Measurements from ENCODE around the gene ANKRD52. TPM values are rescaled to one million over a fixed set of nuclear protein-coding genes. Genes with fewer than 3 reads are reported as not detected.
A peak's percentile ranks its signal among the peaks of the same experiment; 100 is the strongest.

The ANKRD52 gene
- total and polyA plus RNA-seq, 9 of the 15 experiments (the other 6 are each of a cell fraction or from before 2014, with no cell fraction given): 0.52 to 46.8 (median 7.9) TPM

DNA sequence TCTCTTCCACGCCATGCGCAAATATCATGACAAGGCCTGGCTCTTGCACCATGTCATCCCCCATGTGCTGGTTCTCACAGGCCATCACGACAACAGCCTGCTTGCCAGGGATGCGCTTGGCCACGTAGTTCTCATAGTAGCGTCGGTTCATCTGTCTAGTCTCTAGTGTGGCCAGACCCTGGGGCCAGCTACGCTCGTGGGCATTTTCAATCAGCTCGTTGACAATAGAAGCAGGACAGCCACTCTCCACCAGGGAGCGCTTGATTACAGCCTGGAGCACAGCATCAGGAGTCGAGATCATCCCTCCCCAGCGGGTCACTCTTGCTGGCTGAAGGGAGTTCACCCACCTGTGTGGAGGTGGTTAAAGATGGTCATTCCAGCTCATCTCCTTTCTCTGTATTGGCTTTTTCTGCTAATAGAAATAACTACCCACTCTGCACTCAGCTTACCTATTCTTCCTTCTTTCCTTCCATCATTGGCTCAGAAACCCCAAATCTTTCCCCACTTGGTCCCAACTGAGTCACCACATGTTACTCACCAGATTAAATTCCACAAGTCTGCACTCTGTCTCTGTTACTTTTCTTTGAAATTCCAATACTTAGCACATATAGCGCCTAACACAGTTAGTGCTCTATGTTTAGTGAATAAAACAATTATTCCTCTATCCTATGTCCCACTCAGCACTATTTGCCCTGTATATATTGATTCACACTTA lies 51.6 kb downstream of the ANKRD52 start (continued):
- no peak for TF ChIP-seq TSHZ1 (CRISPR knock-in tag; IDR thresholded peaks at IDR 0.05)

DNA sequence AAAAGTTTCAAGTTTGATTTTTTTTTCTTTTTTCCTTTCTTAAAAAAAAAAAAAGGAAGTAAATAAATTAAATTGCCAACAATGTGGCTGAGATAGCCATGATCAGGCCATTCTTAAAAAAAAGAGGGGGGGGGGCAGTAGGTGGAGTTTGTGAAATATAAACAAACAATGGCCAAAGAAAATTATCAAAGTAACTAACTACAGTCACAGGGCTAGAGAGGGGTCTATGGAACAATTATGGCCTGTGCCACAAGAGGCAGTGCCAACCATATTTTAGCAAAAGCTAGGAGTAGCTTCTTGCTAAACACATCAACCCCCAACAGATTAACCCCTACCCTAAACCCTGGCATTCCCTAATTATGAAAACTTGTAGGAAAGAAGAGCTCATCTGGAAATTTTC lies 52.7 kb downstream of the ANKRD52 start:
- Histone ChIP-seq H4K20me1 (replicated peaks; ENCODE audit: control insufficient read depth, insufficient read depth, low read length) (no peaks in the 10 kb centered on the region), H3K9me3 (replicated peaks; ENCODE audit: control insufficient read depth, insufficient read depth, low read depth, low read length) (no peaks in the 10 kb centered on the region), H2AFZ (ENCODE audit: low read depth, low read length) (no peak overlapping the region), H3K9me1 (ENCODE audit: control insufficient read depth, insufficient read depth, low read length) (no peaks in the 10 kb centered on the region), H3K9ac (ENCODE audit: insufficient read depth in 1 of 2, low read depth in 2 of 2, low read length in 2 of 2) (peak overlapping the region in 1 of 2 experiments; percentile 5; a peak in 2 of 4 replicates), H3K4me3 (no peak overlapping the region), H3K4me1 (replicated peaks in 1 of 2; ENCODE audit: control insufficient read depth in 2 of 2, insufficient read depth in 2 of 2, low read length in 2 of 2) (peaks cover 2 to 25% of the 10 kb centered on the region in 2 experiments; a peak in 3 of 5 replicates), H3K27ac (ENCODE audit: extremely low read depth, low read depth, low read length) (peak overlapping the region; percentile 64; the same call in 1 of the 3 replicates), H3K36me3 (ENCODE audit: control insufficient read depth, insufficient read depth, low read length) (peaks cover 48% of the 10 kb centered on the region), H3K4me2 (ENCODE audit: insufficient read depth, low read length) (no peak overlapping the region), H3K27me3 (ENCODE audit: control insufficient read depth in 2 of 2, insufficient read depth in 2 of 2, low read length in 2 of 2) (no peaks in the 10 kb centered on the region), H3K79me2 (ENCODE audit: control insufficient read depth, insufficient read depth, low read length) (no peaks in the 10 kb centered on the region)
- no peak; the same call in 2 of the 3 replicates for ATAC-seq
- no peak for DNase-seq (ENCODE audit: extremely low read depth in 1 of 4, low spot score in 3 of 4)
- no TSS peak for BruUV-seq (replicated peaks)
- in situ Hi-C loops (cut with MboI) (no loop called here), intact Hi-C loops (cut with micrococcal nuclease) (no loop called here)
- ChIA-PET CTCF (ENCODE audit: low intra/inter-chr PET ratio) (interaction anchor here (0.6 to 2.1 kb wide), 3 partner anchors 15 to 855 kb away, joined by 4 to 9 read pairs (median 4); partner anchors contain the start of gene NABP2), POLR2A (interaction anchor here (0.8 to 6.3 kb wide), 7 partner anchors 13 to 110 kb away, joined by 3 to 68 read pairs (median 3); partner anchors contain the start of genes ANKRD52, CNPY2, ESYT1 and RNF41)
- no peak for FAIRE-seq
- TF ChIP-seq KLF10 (CRISPR knock-in tag; IDR thresholded peaks at IDR 0.05) (no peak), FOXK2 (conservative IDR thresholded peaks at IDR 0.05 in 1 of 2, IDR thresholded peaks at IDR 0.05 in 1 of 2; ENCODE audit: low read depth in 2 of 2) (0 out of 4 replicates have a peak, but pooled peaks of 1 of the 2 experiments have one; percentile 25), EHMT2 (IDR thresholded peaks at IDR 0.05) (no peak), MLX (CRISPR knock-in tag; conservative IDR thresholded peaks at IDR 0.05) (no peak), MAFG (tag; conservative IDR thresholded peaks at IDR 0.05) (no peak), PRMT5 (CRISPR knock-in tag; IDR thresholded peaks at IDR 0.05) (no peak), ELK1 (CRISPR knock-in tag; IDR thresholded peaks at IDR 0.05) (no peak)
- TF ChIP-seq, protein P1, sequence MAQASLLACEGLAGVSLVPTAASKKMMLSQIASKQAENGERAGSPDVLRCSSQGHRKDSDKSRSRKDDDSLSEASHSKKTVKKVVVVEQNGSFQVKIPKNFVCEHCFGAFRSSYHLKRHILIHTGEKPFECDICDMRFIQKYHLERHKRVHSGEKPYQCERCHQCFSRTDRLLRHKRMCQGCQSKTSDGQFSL (CRISPR knock-in tag; IDR thresholded peaks at IDR 0.05): no peak; the same call in 1 of the 2 replicates
- TF ChIP-seq, protein P1 (tag; IDR thresholded peaks at IDR 0.05): peak in 1 of 2 experiments; percentile 82; a peak in 2 of 4 replicates

Data from K562 (cell line).